Thoracic aorta (tissue), 2 donors: ENCODE measurements around the gene PPP1R7. TPM values are rescaled to one million over a fixed set of nuclear protein-coding genes. Genes with fewer than 3 reads are reported as not detected.
"Not testable (repeated sequence)": the region's sequence is repeated elsewhere in the genome, so short reads cannot be mapped to it uniquely, and the experiment has no call there.

Experiments used
- ATAC-seq: fragments of 150-250 bp; one replicate; pipeline ENCODE4 v1.8.0; 2017; ENCODE audit warnings: low read depth; ENCODE audit not compliant: insufficient number of reproducible peaks, low FRiP score
- DNase-seq: peaks from one replicate; pipeline ENCODE4 v3.0.0-alpha.2; 2020; ENCODE audit warnings: low spot score
- H3K27ac ChIP-seq, 2 donors: fragments of 200-600 bp; sonication (generic); 1 replicate in 1 of 2; 2 replicates in 1 of 2; pipeline ENCODE4 v1.5.1; 2016; ENCODE audit warnings: mild to moderate bottlenecking in 2 of 2, moderate library complexity in 2 of 2
- H3K27me3 ChIP-seq: fragments of 200-600 bp; sonication (generic); replicated peaks from 2 replicates; pipeline ENCODE4 v1.6.0; 2016; ENCODE audit warnings: mild to moderate bottlenecking; ENCODE audit not compliant: insufficient read depth
- H3K36me3 ChIP-seq: fragments of 200-600 bp; sonication (generic); one replicate; pipeline ENCODE4 v1.5.1; 2016
- H3K4me1 ChIP-seq, 2 donors: fragments of 200-600 bp; sonication (generic); 1 replicate in 1 of 2; 2 replicates in 1 of 2; pipeline versions ENCODE4 v1.5.1 to v1.6.0; 2016; ENCODE audit warnings: low read depth in 2 of 2, mild to moderate bottlenecking in 1 of 2; ENCODE audit not compliant: control insufficient read depth in 1 of 2
- H3K4me3 ChIP-seq: fragments of 200-600 bp; sonication (generic); 2 replicates; pipeline ENCODE4 v1.5.1; 2016; ENCODE audit warnings: mild to moderate bottlenecking
- H3K9me3 ChIP-seq: fragments of 200-600 bp; sonication (generic); 2 replicates; pipeline ENCODE4 v1.5.1; 2016
- total RNA-seq, 2 donors: library from RNA; depleted of rRNA; stranded (reverse); fragments of >200 nt; gene quantifications; one replicate each; pipeline versions ENCODE4 v1.1.0 to v1.2.3, GENCODE V29; 2016
- TF ChIP-seq, protein P1 (sequence below): fragments of 200-600 bp; sonication (generic); IDR thresholded peaks from one replicate; pipeline ENCODE4 v1.5.1; 2019; ENCODE audit warnings: antibody characterized with exemption

The PPP1R7 gene
- total RNA-seq, 2 donors from 2014 or later, result 28.9 to 40.3 TPM

DNA sequence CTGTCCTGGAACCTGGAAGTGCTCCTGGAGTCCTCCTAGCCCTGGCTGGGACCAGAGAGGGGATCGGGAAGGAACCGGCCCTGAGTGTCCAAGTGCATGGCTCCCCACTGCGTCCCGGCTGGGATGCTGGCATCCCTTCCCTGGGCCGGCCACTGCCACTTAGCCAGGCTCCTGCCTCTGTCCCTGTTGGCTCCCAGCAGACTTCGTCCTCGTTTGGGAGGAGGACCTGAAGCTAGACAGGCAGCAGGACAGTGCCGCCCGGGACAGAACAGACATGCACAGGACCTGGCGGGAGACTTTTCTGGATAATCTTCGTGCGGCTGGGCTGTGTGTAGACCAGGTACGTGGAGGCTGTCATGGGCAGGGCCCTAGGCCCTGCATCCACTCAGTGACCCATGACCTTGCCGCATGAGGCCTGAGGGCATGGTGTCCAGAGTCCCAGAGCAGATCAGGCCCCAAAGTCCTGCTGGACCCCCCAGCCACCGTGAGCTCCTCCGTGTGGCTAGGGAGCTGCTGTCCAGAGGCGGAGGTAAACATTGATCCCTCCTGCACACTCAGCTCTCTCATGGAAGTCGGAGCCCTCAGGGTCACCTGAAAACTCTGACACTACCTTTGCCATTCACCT, 45.4 kb downstream of the PPP1R7 start:
- ATAC-seq, result no peak
- Histone ChIP-seq H3K27ac (no peak overlapping the region), H3K4me3 (no peak overlapping the region), H3K4me1 (no peaks in the 10 kb centered on the region), H3K36me3 (no peaks in the 10 kb centered on the region), H3K27me3 (no peaks in the 10 kb centered on the region), H3K9me3 (no peaks in the 10 kb centered on the region)
- TF ChIP-seq, protein P1, sequence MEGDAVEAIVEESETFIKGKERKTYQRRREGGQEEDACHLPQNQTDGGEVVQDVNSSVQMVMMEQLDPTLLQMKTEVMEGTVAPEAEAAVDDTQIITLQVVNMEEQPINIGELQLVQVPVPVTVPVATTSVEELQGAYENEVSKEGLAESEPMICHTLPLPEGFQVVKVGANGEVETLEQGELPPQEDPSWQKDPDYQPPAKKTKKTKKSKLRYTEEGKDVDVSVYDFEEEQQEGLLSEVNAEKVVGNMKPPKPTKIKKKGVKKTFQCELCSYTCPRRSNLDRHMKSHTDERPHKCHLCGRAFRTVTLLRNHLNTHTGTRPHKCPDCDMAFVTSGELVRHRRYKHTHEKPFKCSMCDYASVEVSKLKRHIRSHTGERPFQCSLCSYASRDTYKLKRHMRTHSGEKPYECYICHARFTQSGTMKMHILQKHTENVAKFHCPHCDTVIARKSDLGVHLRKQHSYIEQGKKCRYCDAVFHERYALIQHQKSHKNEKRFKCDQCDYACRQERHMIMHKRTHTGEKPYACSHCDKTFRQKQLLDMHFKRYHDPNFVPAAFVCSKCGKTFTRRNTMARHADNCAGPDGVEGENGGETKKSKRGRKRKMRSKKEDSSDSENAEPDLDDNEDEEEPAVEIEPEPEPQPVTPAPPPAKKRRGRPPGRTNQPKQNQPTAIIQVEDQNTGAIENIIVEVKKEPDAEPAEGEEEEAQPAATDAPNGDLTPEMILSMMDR, result no peak
- DNase-seq, result no peak

- H3K27ac ChIP-seq, DNase-seq, H3K4me1 ChIP-seq, H3K36me3 ChIP-seq, H3K4me3 ChIP-seq, H3K27me3 ChIP-seq, ATAC-seq, H3K9me3 ChIP-seq: not testable (repeated sequence)
These were observed 47.0 kb downstream of the PPP1R7 start for GRCh38 chr2:241197246-241197645.

DNA sequence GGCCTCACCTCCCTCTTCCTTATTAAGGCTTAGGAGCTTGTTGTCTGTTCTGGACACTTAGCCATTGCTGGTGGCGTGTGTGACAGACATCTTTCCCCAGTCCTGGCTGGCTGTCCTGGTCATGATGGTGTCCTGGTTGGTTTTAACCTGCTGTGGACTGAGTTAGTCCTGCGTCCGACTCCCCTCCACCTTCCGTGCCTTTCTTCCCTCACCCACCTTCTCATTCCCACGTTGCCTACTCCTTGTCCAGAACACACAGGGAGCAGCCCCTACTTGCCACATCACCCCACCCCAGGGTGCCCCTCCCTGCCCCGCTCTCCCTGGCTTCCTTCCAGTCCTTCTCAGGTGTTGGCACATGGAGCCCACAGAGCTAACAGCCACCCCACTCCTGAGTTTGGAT, 47.7 kb downstream of the PPP1R7 start:
- no peak overlapping the region for H3K27ac ChIP-seq
- DNase-seq, result no peak

DNA sequence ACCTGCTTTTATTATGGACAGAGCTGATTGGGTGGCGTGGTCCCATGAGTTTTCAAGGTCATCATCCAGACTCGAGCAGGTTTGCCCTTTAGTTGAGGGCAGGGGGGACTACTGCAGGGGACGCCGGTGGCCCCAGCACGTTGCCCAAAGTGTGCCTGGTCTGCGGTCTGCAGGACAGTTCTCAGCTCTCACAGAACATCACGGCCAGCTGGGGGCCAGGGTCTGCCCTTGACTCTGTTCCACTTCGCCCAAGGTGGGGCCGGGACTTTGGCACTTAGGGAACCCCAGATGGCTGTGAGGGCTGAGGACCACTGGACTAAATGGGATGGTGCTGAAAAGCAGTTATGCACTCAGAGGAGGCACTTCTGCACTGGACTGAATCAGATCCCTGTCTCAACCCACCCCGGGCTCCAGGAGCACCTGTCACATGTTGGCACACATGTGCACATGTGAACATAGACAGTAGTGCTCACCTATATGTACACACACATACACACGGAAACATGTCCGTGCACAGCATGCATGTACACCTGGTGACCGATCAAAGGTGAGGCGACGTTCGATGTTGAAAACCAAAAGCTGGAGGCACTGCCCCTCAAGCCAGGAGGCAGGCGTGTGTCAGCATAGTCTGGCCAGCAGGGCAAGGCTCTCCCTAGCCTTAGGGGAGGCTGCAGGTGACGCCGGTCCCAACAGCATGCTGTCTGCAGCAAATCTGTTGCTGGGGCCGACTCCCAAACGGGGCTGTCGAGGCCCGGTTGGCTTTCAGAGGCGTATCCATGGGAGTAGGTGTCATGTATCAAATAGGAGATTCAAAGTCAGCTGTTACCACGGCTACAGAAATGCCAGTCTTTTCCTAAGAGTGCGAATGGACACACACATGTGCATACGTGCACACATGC, 48.4 kb downstream of the PPP1R7 start:
- ATAC-seq, result no peak
- Histone ChIP-seq H3K4me3 (no peak overlapping the region), H3K36me3 (no peaks in the 10 kb centered on the region), H3K27me3 (no peaks in the 10 kb centered on the region), H3K9me3 (no peaks in the 10 kb centered on the region), H3K27ac (no peak overlapping the region), H3K4me1 (no peaks in the 10 kb centered on the region)
- DNase-seq, result no peak
- TF ChIP-seq, protein P1, result no peak

More for the DNA sequence above, 47.7 kb downstream of the PPP1R7 start:
- TF ChIP-seq, protein P1, result no peak
- no peaks in the 10 kb centered on the region for H3K36me3 ChIP-seq
- H3K27me3 ChIP-seq, result no peaks in the 10 kb centered on the region
- H3K9me3 ChIP-seq, result no peaks in the 10 kb centered on the region
- no peak overlapping the region for H3K4me3 ChIP-seq
- no peaks in the 10 kb centered on the region for H3K4me1 ChIP-seq
- ATAC-seq, result no peak

- DNase-seq, result no peak
- TF ChIP-seq, protein P1, result no peak
These were observed 49.0 kb downstream of the PPP1R7 start for GRCh38 chr2:241199286-241199685.

More at GRCh38 chr2:241199286-241199685, 49.0 kb downstream of the PPP1R7 start:
- ATAC-seq, result no peak
- Histone ChIP-seq H3K4me3 (no peak overlapping the region), H3K27me3 (no peaks in the 10 kb centered on the region), H3K27ac (no peak overlapping the region), H3K4me1 (no peaks in the 10 kb centered on the region), H3K36me3 (no peaks in the 10 kb centered on the region), H3K9me3 (no peaks in the 10 kb centered on the region)
